ENCODE data around the gene C1orf159. TPM values are rescaled to one million over a fixed set of nuclear protein-coding genes. Genes with fewer than 3 reads are reported as not detected.
A peak's percentile ranks its signal among the peaks of the same experiment; 100 is the strongest.

The C1orf159 gene
- total and polyA plus RNA-seq, 9 of the 15 experiments (the other 6 are each of a cell fraction or from before 2014, with no cell fraction given): 0.28 to 54.9 (median 10.6) TPM

DNA sequence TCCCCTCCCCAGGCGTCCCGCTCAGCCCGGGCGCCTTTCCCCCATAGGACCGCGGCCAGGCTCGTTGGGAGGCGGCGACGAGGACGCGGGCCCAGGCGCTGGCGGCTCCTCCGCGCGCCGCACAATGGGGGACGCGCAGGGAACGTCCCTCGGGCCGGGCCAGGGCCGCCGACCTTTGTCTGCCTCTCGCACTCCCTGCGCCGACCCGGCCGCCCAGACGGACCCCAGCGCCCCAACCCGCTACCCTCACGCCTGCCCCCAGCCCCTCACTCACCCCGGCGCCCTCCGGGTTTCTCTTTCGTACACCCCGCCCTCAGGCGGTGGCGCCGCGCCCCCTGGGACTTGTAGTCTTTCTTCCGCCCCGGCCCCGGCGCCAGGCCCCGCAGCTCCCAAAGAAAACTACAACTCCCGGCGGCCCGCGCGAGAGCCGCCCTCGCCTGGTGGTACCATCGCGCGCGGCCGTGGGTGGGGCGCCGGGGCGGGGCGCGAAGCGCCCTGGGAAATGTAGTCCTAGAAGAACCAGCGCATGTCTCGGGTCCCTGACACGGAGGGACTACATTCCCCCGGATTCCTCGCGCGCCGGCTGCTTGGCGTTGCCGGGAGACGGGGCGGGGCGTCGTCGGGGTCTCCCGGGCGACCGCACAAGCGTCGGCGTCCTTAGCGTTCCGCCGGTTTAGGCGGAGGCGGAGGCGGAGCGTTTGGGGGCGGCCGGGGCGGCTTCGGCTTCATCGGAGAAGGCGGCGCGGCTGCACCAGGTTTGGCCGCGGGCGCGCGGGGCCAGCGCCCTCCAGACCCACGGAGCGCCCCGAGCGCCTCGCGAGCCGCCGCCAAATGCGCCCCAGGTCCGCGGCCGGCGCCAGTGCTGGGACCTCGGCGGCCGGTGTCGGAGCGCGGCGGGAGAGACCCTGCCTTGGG, at the start of gene C1orf159 (continued):
- TF ChIP-seq, protein P1, sequence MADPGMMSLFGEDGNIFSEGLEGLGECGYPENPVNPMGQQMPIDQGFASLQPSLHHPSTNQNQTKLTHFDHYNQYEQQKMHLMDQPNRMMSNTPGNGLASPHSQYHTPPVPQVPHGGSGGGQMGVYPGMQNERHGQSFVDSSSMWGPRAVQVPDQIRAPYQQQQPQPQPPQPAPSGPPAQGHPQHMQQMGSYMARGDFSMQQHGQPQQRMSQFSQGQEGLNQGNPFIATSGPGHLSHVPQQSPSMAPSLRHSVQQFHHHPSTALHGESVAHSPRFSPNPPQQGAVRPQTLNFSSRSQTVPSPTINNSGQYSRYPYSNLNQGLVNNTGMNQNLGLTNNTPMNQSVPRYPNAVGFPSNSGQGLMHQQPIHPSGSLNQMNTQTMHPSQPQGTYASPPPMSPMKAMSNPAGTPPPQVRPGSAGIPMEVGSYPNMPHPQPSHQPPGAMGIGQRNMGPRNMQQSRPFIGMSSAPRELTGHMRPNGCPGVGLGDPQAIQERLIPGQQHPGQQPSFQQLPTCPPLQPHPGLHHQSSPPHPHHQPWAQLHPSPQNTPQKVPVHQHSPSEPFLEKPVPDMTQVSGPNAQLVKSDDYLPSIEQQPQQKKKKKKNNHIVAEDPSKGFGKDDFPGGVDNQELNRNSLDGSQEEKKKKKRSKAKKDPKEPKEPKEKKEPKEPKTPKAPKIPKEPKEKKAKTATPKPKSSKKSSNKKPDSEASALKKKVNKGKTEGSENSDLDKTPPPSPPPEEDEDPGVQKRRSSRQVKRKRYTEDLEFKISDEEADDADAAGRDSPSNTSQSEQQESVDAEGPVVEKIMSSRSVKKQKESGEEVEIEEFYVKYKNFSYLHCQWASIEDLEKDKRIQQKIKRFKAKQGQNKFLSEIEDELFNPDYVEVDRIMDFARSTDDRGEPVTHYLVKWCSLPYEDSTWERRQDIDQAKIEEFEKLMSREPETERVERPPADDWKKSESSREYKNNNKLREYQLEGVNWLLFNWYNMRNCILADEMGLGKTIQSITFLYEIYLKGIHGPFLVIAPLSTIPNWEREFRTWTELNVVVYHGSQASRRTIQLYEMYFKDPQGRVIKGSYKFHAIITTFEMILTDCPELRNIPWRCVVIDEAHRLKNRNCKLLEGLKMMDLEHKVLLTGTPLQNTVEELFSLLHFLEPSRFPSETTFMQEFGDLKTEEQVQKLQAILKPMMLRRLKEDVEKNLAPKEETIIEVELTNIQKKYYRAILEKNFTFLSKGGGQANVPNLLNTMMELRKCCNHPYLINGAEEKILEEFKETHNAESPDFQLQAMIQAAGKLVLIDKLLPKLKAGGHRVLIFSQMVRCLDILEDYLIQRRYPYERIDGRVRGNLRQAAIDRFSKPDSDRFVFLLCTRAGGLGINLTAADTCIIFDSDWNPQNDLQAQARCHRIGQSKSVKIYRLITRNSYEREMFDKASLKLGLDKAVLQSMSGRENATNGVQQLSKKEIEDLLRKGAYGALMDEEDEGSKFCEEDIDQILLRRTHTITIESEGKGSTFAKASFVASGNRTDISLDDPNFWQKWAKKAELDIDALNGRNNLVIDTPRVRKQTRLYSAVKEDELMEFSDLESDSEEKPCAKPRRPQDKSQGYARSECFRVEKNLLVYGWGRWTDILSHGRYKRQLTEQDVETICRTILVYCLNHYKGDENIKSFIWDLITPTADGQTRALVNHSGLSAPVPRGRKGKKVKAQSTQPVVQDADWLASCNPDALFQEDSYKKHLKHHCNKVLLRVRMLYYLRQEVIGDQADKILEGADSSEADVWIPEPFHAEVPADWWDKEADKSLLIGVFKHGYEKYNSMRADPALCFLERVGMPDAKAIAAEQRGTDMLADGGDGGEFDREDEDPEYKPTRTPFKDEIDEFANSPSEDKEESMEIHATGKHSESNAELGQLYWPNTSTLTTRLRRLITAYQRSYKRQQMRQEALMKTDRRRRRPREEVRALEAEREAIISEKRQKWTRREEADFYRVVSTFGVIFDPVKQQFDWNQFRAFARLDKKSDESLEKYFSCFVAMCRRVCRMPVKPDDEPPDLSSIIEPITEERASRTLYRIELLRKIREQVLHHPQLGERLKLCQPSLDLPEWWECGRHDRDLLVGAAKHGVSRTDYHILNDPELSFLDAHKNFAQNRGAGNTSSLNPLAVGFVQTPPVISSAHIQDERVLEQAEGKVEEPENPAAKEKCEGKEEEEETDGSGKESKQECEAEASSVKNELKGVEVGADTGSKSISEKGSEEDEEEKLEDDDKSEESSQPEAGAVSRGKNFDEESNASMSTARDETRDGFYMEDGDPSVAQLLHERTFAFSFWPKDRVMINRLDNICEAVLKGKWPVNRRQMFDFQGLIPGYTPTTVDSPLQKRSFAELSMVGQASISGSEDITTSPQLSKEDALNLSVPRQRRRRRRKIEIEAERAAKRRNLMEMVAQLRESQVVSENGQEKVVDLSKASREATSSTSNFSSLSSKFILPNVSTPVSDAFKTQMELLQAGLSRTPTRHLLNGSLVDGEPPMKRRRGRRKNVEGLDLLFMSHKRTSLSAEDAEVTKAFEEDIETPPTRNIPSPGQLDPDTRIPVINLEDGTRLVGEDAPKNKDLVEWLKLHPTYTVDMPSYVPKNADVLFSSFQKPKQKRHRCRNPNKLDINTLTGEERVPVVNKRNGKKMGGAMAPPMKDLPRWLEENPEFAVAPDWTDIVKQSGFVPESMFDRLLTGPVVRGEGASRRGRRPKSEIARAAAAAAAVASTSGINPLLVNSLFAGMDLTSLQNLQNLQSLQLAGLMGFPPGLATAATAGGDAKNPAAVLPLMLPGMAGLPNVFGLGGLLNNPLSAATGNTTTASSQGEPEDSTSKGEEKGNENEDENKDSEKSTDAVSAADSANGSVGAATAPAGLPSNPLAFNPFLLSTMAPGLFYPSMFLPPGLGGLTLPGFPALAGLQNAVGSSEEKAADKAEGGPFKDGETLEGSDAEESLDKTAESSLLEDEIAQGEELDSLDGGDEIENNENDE (IDR thresholded peaks at IDR 0.05; ENCODE audit: low read depth, low read length): no peak
- no peak for TF ChIP-seq BRF1 (IDR thresholded peaks at IDR 0.05; ENCODE audit: borderline replicate concordance, extremely low read depth, insufficient read length)
- TF ChIP-seq, protein P2, sequence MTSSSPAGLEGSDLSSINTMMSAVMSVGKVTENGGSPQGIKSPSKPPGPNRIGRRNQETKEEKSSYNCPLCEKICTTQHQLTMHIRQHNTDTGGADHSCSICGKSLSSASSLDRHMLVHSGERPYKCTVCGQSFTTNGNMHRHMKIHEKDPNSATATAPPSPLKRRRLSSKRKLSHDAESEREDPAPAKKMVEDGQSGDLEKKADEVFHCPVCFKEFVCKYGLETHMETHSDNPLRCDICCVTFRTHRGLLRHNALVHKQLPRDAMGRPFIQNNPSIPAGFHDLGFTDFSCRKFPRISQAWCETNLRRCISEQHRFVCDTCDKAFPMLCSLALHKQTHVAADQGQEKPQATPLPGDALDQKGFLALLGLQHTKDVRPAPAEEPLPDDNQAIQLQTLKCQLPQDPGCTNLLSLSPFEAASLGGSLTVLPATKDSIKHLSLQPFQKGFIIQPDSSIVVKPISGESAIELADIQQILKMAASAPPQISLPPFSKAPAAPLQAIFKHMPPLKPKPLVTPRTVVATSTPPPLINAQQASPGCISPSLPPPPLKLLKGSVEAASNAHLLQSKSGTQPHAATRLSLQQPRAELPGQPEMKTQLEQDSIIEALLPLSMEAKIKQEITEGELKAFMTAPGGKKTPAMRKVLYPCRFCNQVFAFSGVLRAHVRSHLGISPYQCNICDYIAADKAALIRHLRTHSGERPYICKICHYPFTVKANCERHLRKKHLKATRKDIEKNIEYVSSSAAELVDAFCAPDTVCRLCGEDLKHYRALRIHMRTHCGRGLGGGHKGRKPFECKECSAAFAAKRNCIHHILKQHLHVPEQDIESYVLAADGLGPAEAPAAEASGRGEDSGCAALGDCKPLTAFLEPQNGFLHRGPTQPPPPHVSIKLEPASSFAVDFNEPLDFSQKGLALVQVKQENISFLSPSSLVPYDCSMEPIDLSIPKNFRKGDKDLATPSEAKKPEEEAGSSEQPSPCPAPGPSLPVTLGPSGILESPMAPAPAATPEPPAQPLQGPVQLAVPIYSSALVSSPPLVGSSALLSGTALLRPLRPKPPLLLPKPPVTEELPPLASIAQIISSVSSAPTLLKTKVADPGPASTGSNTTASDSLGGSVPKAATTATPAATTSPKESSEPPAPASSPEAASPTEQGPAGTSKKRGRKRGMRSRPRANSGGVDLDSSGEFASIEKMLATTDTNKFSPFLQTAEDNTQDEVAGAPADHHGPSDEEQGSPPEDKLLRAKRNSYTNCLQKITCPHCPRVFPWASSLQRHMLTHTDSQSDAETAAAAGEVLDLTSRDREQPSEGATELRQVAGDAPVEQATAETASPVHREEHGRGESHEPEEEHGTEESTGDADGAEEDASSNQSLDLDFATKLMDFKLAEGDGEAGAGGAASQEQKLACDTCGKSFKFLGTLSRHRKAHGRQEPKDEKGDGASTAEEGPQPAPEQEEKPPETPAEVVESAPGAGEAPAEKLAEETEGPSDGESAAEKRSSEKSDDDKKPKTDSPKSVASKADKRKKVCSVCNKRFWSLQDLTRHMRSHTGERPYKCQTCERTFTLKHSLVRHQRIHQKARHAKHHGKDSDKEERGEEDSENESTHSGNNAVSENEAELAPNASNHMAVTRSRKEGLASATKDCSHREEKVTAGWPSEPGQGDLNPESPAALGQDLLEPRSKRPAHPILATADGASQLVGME (CRISPR knock-in tag; IDR thresholded peaks at IDR 0.05): 0 out of 2 replicates have a peak, but pooled peaks have one; percentile 22
- no peak for TF ChIP-seq KLF10 (CRISPR knock-in tag; IDR thresholded peaks at IDR 0.05)
